ENCODE results near the gene EGLN1.

The EGLN1 gene

DNA sequence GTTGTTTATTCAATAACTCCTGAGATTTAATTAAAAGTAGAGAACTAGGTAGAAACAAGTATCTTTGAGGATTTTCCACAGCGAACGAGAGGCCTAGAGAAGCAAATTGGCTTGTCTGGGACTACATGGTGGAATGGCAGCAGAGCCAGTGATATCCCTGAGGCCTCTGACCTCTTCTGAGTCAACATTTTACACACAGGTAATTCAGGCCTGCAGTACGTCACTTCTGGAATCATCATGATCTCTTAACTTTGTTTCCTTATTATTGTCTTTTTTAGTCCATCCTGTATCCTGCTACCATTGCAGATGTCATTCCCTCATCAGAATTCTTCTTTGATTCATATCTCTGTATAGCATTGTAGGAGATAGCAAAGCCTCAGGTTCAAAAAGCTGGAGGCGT lies 74.1 kb downstream of the EGLN1 start:
- Mint-ChIP-seq H3K9me3 (ENCODE audit: low read depth) (no peaks in the 10 kb centered on the region), H3K27me3 (no peaks in the 10 kb centered on the region), H3K27ac (no peak overlapping the region), H3K4me3 (no peak overlapping the region), H3K36me3 (peaks cover 8% of the 10 kb centered on the region), H3K4me1 (ENCODE audit: low read depth) (peaks cover 5% of the 10 kb centered on the region)

DNA sequence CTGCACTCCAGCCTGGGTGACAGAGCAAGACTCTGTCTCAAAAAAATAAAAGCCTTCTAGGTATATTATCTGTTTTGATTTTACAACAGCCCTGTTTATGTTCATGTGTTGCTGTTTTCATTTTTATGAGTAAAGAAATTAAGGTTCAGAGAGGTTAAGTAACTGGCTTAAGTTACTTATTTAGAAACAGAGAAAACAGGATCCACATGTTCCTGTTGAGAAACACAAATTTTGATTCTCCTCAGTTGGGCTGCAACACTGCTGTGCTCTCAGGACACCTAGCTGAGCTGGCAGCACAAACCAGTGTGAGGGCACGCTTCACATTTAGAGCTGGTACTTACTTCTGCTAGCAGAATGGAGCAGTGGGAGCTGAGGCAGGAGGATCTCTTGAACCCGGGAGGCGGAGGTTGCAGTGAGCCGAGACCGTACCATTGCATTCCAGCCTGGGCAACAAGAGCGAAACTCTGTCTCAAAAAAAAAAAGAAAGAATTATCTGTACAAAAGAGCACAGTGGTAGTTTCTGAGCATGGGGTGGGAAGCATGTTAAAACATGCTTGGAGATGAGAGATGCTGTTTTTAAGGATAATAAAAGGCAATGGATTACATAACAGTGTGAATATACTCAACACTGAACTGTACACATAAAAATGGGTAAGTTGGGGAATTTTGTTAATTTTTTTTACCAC lies 81.6 kb downstream of the EGLN1 start:
- no peaks in the 10 kb centered on the region for H3K9me3 Mint-ChIP-seq (ENCODE audit: low read depth)
- H3K4me3 Mint-ChIP-seq: no peak overlapping the region
- peaks cover 11% of the 10 kb centered on the region for H3K36me3 Mint-ChIP-seq
- no peaks in the 10 kb centered on the region for H3K27me3 Mint-ChIP-seq
- no peak overlapping the region for H3K27ac Mint-ChIP-seq
- H3K4me1 Mint-ChIP-seq (ENCODE audit: low read depth): peaks cover 41% of the 10 kb centered on the region

DNA sequence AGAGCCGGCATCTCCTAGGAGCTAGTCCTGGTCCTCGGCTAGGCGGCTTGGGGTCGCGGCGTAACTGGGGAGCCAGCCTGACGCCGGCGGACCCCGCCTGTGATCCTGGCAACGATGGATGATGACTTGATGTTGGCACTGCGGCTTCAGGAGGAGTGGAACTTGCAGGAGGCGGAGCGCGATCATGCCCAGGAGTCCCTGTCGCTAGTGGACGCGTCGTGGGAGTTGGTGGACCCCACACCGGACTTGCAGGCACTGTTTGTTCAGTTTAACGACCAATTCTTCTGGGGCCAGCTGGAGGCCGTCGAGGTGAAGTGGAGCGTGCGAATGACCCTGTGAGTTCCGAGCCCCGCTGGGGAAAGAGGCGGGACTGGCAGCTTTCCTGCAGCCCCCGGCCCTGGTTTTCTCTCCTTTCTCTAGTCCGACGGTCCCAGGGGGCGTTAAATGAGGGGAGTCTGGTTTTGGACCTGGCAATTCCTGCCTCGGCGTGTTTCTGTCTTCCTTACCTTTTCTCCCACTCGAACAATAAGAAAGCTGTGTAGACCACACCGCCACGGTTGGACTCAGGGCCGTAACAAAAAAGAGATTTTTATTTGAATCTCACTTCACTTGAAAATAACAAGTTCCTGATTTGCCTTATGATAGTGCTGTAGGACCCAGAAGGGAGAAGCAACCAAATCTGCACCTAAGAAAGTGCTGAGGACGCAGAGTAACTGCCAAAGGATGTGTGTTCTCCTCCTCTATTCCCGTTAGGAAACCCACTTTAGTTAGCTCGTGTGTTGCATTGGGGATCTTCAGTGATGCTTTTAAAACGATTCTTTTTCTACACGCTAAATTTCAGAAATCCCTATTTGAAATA lies 83.6 kb downstream of the EGLN1 start, which contains the start of gene SPRTN:
SPRTN (plus strand) TSS at position 24 of the 859 bp plus-strand sequence; CDS start at position 115, 91 bp downstream.
- Mint-ChIP-seq H3K4me3 (peak within 1 kb of the TSS; percentile 97), H3K27ac (peak within 1 kb of the TSS; percentile 99), H3K36me3 (peaks cover 14% of the 10 kb centered on the region), H3K27me3 (no peaks in the 10 kb centered on the region), H3K4me1 (ENCODE audit: low read depth) (peaks cover 53% of the 10 kb centered on the region), H3K9me3 (ENCODE audit: low read depth) (no peaks in the 10 kb centered on the region)

DNA sequence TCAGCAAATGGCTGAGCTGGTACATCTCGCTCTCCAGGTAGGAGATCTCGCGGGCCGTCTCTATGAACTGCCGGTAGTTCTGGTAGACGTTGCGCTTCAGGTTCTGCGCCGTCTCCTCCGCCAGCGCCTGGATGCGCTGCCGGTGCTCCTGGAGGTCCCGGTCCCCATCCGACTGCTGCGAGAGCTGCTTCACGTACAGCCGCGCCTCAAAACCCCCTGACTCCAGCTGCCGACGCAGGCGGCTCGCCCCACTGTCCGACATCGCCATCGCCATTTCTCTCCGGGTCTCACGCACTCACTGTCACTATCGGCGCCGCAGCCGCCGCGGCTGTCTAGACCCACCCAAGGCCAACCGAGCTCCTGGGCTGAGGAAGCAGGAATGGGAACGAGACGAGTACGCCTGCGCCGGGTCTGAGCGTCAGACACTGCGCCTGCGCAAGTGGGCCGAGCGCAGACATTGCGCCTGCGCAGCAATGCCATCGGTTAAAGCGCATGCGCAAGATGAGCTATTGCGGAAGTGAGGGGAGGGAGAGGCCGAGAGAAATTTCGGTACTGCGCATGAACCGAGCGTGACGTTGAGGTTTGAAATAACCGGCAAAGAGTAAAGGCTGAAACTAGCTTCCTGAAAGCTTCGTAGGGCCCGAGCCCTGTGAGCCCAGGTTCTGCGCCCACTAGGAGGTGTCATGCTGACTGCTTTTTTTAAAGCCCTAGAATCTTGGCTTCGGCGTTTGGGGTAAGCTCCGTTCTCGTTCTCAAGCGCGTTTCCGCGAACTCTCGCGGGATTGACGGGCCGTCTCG lies 84.4 kb downstream of the EGLN1 start, which contains the start of gene EXOC8:
EXOC8 (minus strand) TSS at position 381 of the 798 bp plus-strand sequence; CDS start at position 274, 107 bp downstream.
- Mint-ChIP-seq H3K27ac (peak within 1 kb of the TSS; percentile 99), H3K27me3 (no peaks in the 10 kb centered on the region), H3K4me3 (peak within 1 kb of the TSS; percentile 97), H3K9me3 (ENCODE audit: low read depth) (no peaks in the 10 kb centered on the region), H3K4me1 (ENCODE audit: low read depth) (peaks cover 61% of the 10 kb centered on the region), H3K36me3 (peaks cover 16% of the 10 kb centered on the region)

DNA sequence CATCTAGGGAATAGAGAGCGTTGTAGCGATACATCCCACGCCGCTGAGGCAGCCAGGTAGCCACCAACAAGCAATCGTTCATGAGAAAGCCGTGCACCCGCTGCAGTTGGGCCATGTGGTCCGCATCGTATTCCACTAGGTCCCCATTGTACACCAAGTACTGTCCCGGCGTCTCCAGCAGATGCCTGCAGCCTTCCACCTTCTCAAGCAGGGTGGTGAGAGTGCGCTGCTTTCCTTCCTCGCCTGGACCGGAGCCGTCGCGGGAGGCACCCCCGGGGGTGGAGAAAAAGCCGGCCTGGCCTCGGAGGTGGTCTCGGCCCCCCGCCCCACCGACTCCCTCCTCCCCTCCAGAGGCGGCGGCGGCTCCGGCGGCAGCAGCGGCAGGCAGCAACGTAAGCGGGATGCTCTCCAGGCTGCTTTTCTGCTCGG lies 85.0 kb downstream of the EGLN1 start:
- Mint-ChIP-seq H3K36me3 (peaks cover 17% of the 10 kb centered on the region), H3K4me3 (peak overlapping the region; percentile 97), H3K27ac (peak overlapping the region; percentile 80), H3K9me3 (ENCODE audit: low read depth) (no peaks in the 10 kb centered on the region), H3K4me1 (ENCODE audit: low read depth) (peaks cover 63% of the 10 kb centered on the region), H3K27me3 (no peaks in the 10 kb centered on the region)

DNA sequence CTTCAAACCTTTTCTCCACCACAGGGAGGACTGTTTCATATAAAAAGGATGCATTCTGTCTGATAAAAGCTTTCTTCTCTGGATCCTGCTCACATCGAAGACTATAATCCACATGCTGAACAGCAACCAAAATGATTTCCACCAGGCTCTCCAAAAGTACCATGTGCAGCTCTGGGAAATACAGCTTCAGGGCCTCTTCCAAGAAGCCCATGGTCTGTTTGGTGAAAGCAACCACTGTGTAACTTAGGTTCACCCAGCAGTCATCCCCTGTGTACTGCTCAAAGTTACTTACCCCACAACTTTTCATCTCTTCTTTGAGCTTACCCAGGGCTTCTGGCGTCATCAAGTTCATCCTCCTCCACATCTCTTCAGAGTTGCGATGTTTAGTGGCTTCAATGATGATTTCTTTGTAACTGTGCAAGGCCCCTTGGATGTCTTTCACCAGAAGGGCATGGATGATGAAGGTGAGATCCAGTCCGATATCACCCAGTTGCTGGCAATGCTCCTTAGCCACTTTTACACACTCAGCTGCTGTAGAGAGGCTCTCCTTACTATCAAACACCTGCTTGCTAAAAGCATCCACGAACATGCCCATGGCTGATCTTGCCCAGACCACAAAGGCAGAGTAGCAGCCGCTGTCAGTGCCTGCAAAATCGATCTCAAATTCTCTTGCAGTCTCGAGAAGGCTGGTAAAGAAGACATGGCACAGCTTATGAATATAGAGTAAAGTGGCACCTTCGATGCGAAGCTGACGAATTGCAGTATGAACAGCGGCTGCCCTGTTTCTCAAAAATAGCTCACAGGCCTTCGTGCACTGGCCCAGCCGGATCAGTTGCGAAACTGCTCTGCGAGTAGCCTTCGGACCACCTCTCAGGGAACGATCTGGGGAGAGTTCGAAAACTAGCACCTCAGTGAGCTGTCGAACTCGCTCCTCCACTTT lies 86.2 kb downstream of the EGLN1 start:
- peaks cover 19% of the 10 kb centered on the region for H3K36me3 Mint-ChIP-seq

DNA sequence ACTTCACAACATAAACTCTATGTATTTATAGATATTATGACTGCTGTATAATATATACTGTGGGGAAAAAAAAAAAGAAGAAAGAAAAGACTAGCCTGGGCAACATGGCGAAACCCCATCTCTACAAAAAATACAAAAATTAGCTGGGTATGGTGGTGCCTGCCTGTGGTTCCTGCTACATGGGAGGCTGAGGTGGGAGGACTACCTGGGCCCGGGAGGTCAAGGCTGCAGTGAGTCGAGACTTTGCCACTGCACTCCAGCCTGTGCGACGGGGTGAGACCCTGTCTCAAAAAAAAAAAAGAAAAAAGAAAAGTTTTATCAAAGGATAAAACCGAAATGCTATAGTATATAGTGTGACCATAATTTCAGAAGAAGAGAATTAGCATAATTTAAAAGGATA lies 87.1 kb downstream of the EGLN1 start:
- no peak overlapping the region for H3K27ac Mint-ChIP-seq
- peaks cover 65% of the 10 kb centered on the region for H3K4me1 Mint-ChIP-seq (ENCODE audit: low read depth)
- no peaks in the 10 kb centered on the region for H3K27me3 Mint-ChIP-seq
- no peaks in the 10 kb centered on the region for H3K9me3 Mint-ChIP-seq (ENCODE audit: low read depth)
- peak overlapping the region; percentile 97 for H3K4me3 Mint-ChIP-seq
- peaks cover 19% of the 10 kb centered on the region for H3K36me3 Mint-ChIP-seq

More for the DNA sequence above, 86.2 kb downstream of the EGLN1 start:
- Mint-ChIP-seq H3K9me3 (ENCODE audit: low read depth) (no peaks in the 10 kb centered on the region), H3K27ac (peak overlapping the region; percentile 41), H3K27me3 (no peaks in the 10 kb centered on the region), H3K4me3 (peak overlapping the region; percentile 97), H3K4me1 (ENCODE audit: low read depth) (peaks cover 67% of the 10 kb centered on the region)

DNA sequence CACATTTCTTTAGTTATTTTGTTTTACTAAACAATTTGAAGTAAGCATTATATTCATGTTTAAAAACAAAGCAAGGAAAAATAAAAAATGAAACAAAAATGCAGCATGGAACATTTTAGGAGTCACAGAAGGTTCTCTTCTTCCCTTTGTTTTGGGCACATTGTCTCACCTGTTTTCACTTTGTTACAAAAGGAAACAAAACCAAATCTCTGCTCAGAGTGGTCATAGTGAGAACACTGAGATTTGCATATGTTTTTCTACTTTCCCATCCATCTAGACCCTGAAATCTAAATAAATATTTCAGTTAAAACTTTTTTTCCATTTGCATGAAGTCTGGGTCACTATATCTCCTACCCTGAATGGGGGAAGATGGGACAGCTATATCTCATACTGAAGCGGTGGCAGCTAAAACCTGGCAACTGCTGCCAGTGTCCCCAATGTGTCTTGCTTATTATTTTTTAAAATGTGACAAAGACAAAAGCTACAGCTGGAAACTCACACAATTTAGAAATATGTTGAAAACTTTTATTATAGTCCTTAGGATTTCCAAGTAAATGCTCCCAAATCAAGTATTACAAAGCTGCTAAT lies 87.9 kb downstream of the EGLN1 start:
- Mint-ChIP-seq H3K4me3 (peak overlapping the region; percentile 97), H3K27ac (no peak overlapping the region), H3K9me3 (ENCODE audit: low read depth) (no peaks in the 10 kb centered on the region), H3K4me1 (ENCODE audit: low read depth) (peaks cover 61% of the 10 kb centered on the region), H3K36me3 (peaks cover 19% of the 10 kb centered on the region), H3K27me3 (no peaks in the 10 kb centered on the region)

DNA sequence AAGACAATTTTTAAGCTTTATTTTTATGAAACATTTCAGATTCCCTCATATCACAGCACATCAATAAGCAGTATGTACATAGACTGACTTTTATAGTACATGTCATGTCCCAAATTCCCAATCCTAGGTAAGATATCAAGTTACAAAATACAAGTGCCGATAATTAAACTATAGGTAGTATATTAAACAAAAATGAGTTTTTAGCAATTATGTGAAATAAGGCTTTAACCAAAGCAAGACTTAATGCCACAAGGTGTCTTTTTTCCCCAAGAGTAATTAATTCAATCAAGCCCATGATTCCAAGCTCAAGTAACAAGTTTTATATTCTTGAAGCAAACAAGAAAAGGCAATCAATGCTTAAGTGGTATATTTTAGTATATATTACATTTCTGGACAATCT lies 89.3 kb downstream of the EGLN1 start:
- Mint-ChIP-seq H3K9me3 (ENCODE audit: low read depth) (no peaks in the 10 kb centered on the region), H3K27me3 (no peaks in the 10 kb centered on the region), H3K36me3 (peaks cover 19% of the 10 kb centered on the region), H3K27ac (no peak overlapping the region), H3K4me3 (peak overlapping the region; percentile 20), H3K4me1 (ENCODE audit: low read depth) (peaks cover 56% of the 10 kb centered on the region)

DNA sequence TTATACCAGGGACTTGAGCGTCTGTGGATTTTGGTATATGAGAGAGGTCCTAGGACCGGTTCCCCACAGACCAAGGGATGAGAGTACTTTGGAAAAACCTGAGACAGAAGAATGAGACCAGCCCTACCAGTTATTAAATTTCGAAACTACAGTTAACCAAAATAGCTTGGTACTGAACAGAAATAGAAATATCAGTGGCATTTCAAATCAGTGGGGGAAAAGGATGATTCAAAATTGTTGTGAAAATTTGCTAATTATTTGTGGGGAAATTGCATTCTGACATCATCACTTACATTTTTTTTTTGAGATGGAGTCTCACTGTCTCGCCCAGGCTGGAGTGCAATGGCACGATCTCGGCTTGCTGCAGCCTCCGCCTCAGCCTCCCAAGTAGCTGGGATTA lies 92.6 kb downstream of the EGLN1 start:
- no peak overlapping the region for H3K4me3 Mint-ChIP-seq
- no peak overlapping the region for H3K27ac Mint-ChIP-seq
- H3K36me3 Mint-ChIP-seq: peaks cover 12% of the 10 kb centered on the region
- H3K9me3 Mint-ChIP-seq (ENCODE audit: low read depth): no peaks in the 10 kb centered on the region
- H3K27me3 Mint-ChIP-seq: no peaks in the 10 kb centered on the region
- peaks cover 31% of the 10 kb centered on the region for H3K4me1 Mint-ChIP-seq (ENCODE audit: low read depth)

DNA sequence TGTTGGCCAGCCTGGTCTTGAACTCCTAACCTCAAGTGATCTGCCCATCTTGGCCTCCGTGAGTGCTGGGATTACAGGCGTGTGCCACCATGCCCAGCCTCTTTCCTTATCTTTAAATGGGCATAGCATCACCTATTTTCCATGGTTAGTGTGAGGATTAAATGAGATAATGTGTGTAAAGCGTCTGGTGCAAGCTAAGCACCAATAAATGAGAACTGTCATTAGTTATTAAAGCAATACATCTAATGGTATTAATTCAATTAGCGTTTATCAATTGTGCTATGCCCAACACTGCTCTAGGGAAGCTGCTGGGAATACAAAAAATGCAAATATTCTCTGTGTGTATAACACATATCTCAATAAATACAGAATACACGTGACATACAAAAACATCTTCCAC lies 94.5 kb downstream of the EGLN1 start:
- Mint-ChIP-seq H3K36me3 (peaks cover 6% of the 10 kb centered on the region), H3K4me3 (no peak overlapping the region), H3K4me1 (ENCODE audit: low read depth) (peaks cover 13% of the 10 kb centered on the region), H3K27ac (no peak overlapping the region), H3K9me3 (ENCODE audit: low read depth) (no peaks in the 10 kb centered on the region), H3K27me3 (no peaks in the 10 kb centered on the region)

DNA sequence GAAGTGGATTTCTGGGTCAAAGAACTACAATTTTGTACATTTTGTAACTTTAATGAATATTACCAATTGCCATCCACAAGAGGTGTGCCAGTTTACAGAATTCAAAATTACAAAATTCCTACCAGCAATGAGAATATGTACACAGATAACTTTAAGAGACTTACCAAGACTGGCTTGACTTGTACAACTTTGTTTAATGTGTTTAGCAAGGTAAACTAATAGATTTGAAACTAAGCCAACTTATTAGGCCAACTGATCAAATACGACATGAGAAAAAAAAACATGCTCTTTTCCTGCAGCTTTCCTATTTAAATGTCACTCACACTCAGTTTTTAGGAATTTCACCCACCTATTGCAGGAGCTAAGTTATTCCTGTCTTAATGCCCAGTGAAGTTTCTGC lies 95.8 kb downstream of the EGLN1 start:
- H3K9me3 Mint-ChIP-seq (ENCODE audit: low read depth): no peaks in the 10 kb centered on the region
- H3K4me3 Mint-ChIP-seq: no peak overlapping the region
- H3K36me3 Mint-ChIP-seq: no peaks in the 10 kb centered on the region
- H3K4me1 Mint-ChIP-seq (ENCODE audit: low read depth): peaks cover 6% of the 10 kb centered on the region
- no peaks in the 10 kb centered on the region for H3K27me3 Mint-ChIP-seq
- H3K27ac Mint-ChIP-seq: no peak overlapping the region

DNA sequence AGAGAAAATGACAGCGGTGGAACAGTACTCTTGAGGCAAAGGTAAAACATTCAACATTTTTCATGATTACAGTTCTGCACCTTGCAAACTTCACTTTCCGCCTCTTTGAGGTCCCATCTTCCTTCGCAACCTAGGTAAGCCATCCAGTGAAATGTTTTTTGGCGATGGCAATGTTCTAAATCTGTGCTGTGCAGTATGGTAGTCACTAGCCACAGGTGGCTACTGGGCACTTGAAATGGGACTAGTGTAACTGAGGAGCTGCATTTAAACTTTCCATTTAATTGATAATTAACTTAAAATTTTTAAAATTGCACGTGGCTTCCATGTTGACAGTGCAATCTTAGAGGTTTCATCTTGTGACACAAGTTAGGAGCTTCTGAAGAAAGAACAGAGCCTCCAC lies 97.4 kb downstream of the EGLN1 start:
- no peaks in the 10 kb centered on the region for H3K27me3 Mint-ChIP-seq
- peaks cover 3% of the 10 kb centered on the region for H3K4me1 Mint-ChIP-seq (ENCODE audit: low read depth)
- no peaks in the 10 kb centered on the region for H3K36me3 Mint-ChIP-seq
- no peak overlapping the region for H3K4me3 Mint-ChIP-seq
- H3K9me3 Mint-ChIP-seq (ENCODE audit: low read depth): no peaks in the 10 kb centered on the region
- no peak overlapping the region for H3K27ac Mint-ChIP-seq
